Endothelial cell (in vitro differentiated cells): Measurements from ENCODE around the gene SULT2B1. TPM values are rescaled to one million over a fixed set of nuclear protein-coding genes. Genes with fewer than 3 reads are reported as not detected.

ENCODE experiments used
- DNase-seq: peaks from one replicate; pipeline ENCODE4 v3.0.0; 2021; ENCODE audit warnings: low spot score
- H3K27ac Mint-ChIP-seq: one replicate; pipeline ENCODE4 v1.8.0; 2021; ENCODE audit warnings: mixed read lengths, inconsistent platforms; ENCODE audit not compliant: unreplicated experiment
- H3K27me3 Mint-ChIP-seq: one replicate; pipeline ENCODE4 v1.8.0; 2021; ENCODE audit warnings: mild to moderate bottlenecking, moderate library complexity, mixed read lengths, inconsistent platforms; ENCODE audit not compliant: unreplicated experiment
- H3K36me3 Mint-ChIP-seq: one replicate; pipeline ENCODE4 v1.8.0; 2021; ENCODE audit warnings: mild to moderate bottlenecking, low read depth, mixed read lengths, inconsistent platforms; ENCODE audit not compliant: unreplicated experiment
- H3K4me1 Mint-ChIP-seq: one replicate; pipeline ENCODE4 v1.8.0; 2021; ENCODE audit warnings: mild to moderate bottlenecking, mixed read lengths, inconsistent platforms; ENCODE audit not compliant: unreplicated experiment
- H3K4me3 Mint-ChIP-seq: one replicate; pipeline ENCODE4 v1.8.0; 2021; ENCODE audit warnings: mild to moderate bottlenecking, mixed read lengths, inconsistent platforms; ENCODE audit not compliant: unreplicated experiment
- H3K9me3 Mint-ChIP-seq: one replicate; pipeline ENCODE4 v1.8.0; 2021; ENCODE audit warnings: mixed read lengths, inconsistent platforms; ENCODE audit not compliant: unreplicated experiment
- CTCF ChIP-seq: fragments of 200-600 bp; sonication (generic); IDR thresholded peaks from one replicate; pipeline ENCODE4 v1.5.0; 2021; ENCODE audit warnings: antibody characterized with exemption; ENCODE audit not compliant: unreplicated experiment
- total RNA-seq: library from RNA; stranded (reverse); fragmentation: NEBNext Ultra II Directional; extraction: Animal tissue kit (Norgen Biotek cat#: 25700); gene quantifications from one replicate; pipeline ENCODE4 v1.2.1, GENCODE V29; 2021; ENCODE audit not compliant: unreplicated experiment

SULT2B1 gene
- total RNA-seq, 1 donor from 2014 or later = 0.62 TPM

GRCh38 chr19:48613852-48614435 is 62.0 kb downstream of the SULT2B1 start:
- peak overlapping the region; percentile 82 for H3K27ac Mint-ChIP-seq
- no peaks in the 10 kb centered on the region for H3K9me3 Mint-ChIP-seq
- H3K4me1 Mint-ChIP-seq = peaks cover 28% of the 10 kb centered on the region
- peaks cover 14% of the 10 kb centered on the region for H3K27me3 Mint-ChIP-seq
- DNase-seq = no peak
- no peak overlapping the region for H3K4me3 Mint-ChIP-seq
- H3K36me3 Mint-ChIP-seq = peaks cover 30% of the 10 kb centered on the region
- TF ChIP-seq CTCF = no peak

DNA sequence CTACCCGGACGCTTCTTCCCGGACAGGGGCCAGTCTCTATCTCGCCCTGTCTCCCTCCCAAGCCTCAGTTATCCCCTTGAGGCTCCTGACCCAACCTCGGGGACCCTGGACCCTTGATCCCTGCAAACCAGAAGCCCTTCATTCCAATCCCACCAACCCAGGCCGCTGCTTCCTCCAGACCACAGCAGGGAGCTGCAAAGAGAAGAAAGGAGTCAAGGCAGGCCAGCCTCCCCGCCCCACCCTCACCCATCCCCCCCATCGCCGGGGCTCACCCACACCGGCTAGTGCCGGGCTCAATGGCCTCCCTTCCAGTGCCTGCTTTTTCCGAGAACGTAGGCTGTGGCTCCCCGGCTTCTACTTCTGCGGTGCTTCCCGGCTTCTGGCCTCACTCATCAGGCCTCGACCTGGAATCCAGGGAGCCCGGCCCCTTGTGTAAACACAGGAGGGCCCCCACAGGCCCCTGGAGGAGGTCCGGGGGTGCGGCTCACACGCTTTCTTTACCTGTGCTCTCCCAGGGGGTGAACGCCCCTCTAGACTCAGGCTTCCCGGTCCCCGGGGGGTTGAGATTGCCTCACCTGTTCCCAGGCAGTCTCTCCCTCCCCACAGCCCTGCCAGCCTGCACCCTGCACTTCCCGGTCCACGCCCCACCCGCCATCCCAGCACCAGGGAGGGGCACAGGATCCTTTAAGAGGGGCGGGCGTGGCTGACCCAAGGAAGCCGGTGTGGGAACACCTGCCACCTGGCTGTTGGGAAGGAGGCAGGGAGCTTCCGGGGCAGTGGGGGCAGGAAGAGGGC is 62.7 kb downstream of the SULT2B1 start, which contains the start of gene FAM83E:
TSS of gene FAM83E (minus strand) at position 641 of the 795 bp plus-strand sequence. CDS start 1,704 bp downstream, outside the sequence.
- Mint-ChIP-seq H3K9me3 (no peaks in the 10 kb centered on the region), H3K4me3 (peak within 1 kb of the TSS; percentile 47), H3K36me3 (peaks cover 30% of the 10 kb centered on the region), H3K27me3 (peaks cover 15% of the 10 kb centered on the region), H3K4me1 (peaks cover 28% of the 10 kb centered on the region), H3K27ac (peak within 1 kb of the TSS; percentile 82)
- TF ChIP-seq CTCF = no peak
- no peak for DNase-seq

DNA sequence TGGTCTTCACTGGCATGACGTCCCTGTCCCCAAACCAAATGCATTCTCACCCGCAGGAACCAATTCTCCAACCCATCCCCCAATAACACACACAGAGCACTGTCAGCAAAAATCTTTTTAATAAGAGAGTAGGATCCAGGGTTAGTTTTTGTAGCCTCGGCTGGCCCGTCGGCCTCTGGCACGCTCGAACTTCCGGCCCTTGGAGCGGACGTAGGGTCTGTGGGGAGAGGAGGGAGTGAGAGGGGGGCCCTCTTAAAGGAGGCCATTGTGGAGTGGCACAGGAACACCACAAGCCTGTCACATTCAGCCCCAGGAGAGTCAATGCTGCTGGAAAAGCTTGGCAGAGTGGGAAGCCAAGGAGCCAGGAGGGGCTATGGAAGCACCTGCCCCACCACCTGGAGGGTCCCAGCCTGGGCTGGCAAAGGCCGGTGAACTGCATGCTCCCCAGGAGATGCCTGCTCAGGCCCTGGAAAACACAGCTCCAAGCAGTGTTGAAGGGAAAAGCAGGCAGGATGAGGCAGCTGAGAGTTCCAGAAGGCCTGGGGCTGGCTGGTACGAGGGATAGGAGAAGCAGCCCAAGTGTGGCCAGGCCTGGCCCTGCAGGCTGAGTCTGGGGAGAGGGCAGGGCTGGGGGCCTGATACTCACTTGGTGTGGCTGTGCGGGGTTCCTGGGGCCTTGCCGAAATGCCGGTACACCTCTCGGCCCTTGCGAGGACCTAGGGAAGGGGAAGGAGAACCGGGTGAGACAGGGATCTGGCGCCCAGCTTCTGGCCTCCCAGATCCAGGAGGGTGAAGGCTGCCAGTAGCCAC is 63.5 kb downstream of the SULT2B1 start:
- Mint-ChIP-seq H3K36me3 (peaks cover 30% of the 10 kb centered on the region), H3K27ac (peak overlapping the region; percentile 48), H3K9me3 (no peaks in the 10 kb centered on the region), H3K4me1 (peaks cover 28% of the 10 kb centered on the region), H3K27me3 (peaks cover 15% of the 10 kb centered on the region), H3K4me3 (peak overlapping the region; percentile 47)
- no peak for DNase-seq
- no peak for TF ChIP-seq CTCF

GRCh38 chr19:48616041-48616436 is 64.1 kb downstream of the SULT2B1 start:
- no peak for TF ChIP-seq CTCF
- Mint-ChIP-seq H3K27ac (no peak overlapping the region), H3K4me3 (peak overlapping the region; percentile 76), H3K36me3 (peaks cover 30% of the 10 kb centered on the region), H3K9me3 (no peaks in the 10 kb centered on the region), H3K27me3 (peaks cover 15% of the 10 kb centered on the region), H3K4me1 (peaks cover 28% of the 10 kb centered on the region)
- DNase-seq = no peak
